Activated CD8-positive, alpha-beta memory T cell treated with anti-CD3 and anti-CD28 coated beads for 48 hours (primary cell): ENCODE results near the gene NXNL1.

Experiments
- DNase-seq, 3 experiments: peaks; one replicate each; pipeline ENCODE4 v3.0.0-alpha.2; 2020; ENCODE audit warnings: low read depth in 2 of 3, low spot score in 2 of 3

The NXNL1 gene

GRCh38 chr19:17421942-17422341, 38.8 kb downstream of the NXNL1 start:
- DNase-seq: no peak

GRCh38 chr19:17420475-17420924, 40.2 kb downstream of the NXNL1 start:
- DNase-seq: no peak

GRCh38 chr19:17419621-17420474, 40.9 kb downstream of the NXNL1 start, which contains the start of gene MVB12A:
MVB12A (plus strand) TSS chr19:17420047; CDS start chr19:17420136, 89 bp downstream.
- DNase-seq: peak; percentile 71 to 91 (median 86)

- no peak for DNase-seq
Observed at GRCh38 chr19:17419154-17419620, 41.5 kb downstream of the NXNL1 start.

GRCh38 chr19:17418710-17419109, 42.0 kb downstream of the NXNL1 start:
- DNase-seq: no peak

GRCh38 chr19:17415121-17415520, 45.6 kb downstream of the NXNL1 start:
- no peak for DNase-seq

GRCh38 chr19:17414097-17414496, 46.6 kb downstream of the NXNL1 start:
- no peak for DNase-seq

- DNase-seq: no peak
Observed at GRCh38 chr19:17411801-17412200, 48.9 kb downstream of the NXNL1 start.

GRCh38 chr19:17409990-17410389, 50.7 kb downstream of the NXNL1 start:
- no peak for DNase-seq

- DNase-seq: no peak
Observed at GRCh38 chr19:17406887-17407196, 53.9 kb downstream of the NXNL1 start.

- no peak for DNase-seq
Observed at GRCh38 chr19:17406046-17406886, 54.5 kb downstream of the NXNL1 start.
